HCT116 (cell line): ENCODE data around the gene PRRG4. TPM values are rescaled to one million over a fixed set of nuclear protein-coding genes. Genes with fewer than 3 reads are reported as not detected.
A peak's percentile ranks its signal among the peaks of the same experiment; 100 is the strongest.

ENCODE experiments used
- ATAC-seq: fragments of 200-7000 bp; cut with Tn5 transposase; 2 replicates; pipeline ENCODE4 v1.9.1; 2020; ENCODE audit warnings: mild to moderate bottlenecking, moderate library complexity
- BruUV-seq: library from RNA; stranded (reverse); fragments of 400-500 nt; replicated peaks from 2 replicates; lab custom pipeline; 2021; lab: Mats Ljungman, UMichigan
- CTCF ChIA-PET: fragments of 300-600 bp; sonication (Branson Sonifier 250); formaldehyde crosslinking; loops from one replicate; lab custom pipeline; 2021; ENCODE audit warnings: antibody characterized with exemption; lab: Charles Lee
- POLR2A ChIA-PET: fragments of 300-600, 350-600 bp; sonication (Branson Sonifier 250); formaldehyde crosslinking; loops from one replicate; lab custom pipeline; 2021; ENCODE audit warnings: antibody characterized with exemption; lab: Charles Lee
- RAD21 ChIA-PET, 2 experiments: fragments of 300-600 bp; sonication (Branson Sonifier 250); formaldehyde crosslinking; loops; one replicate each; lab custom pipeline; 2023; ENCODE audit warnings: low total read pairs in 2 of 2; ENCODE audit not compliant: uncharacterized antibody in 2 of 2, unreplicated experiment in 2 of 2, low non-redundant PET in 1 of 2; lab: Charles Lee
- DNase-seq: peaks from one replicate; pipeline ENCODE4 v3.0.0-alpha.2; 2010; ENCODE audit warnings: low read depth, low spot score
- H2AFZ ChIP-seq: fragments of 200-600 bp; shearing (Covaris generic), sonication (generic); 2 replicates; pipeline ENCODE4 v1.6.1; 2017; ENCODE audit warnings: low read depth, mixed run types, mixed read lengths, antibody characterized with exemption, low read length; ENCODE audit not compliant: poor library complexity, severe bottlenecking
- H3K27ac ChIP-seq: 2 replicates; pipeline ENCODE4 v1.5.1; 2012; ENCODE audit warnings: low read depth, low read length
- H3K27me3 ChIP-seq: fragments of 200-600 bp; sonication (generic); 2 replicates; pipeline ENCODE4 v1.6.1; 2016; ENCODE audit warnings: mixed run types, low read length, mixed read lengths; ENCODE audit not compliant: insufficient read depth
- H3K36me3 ChIP-seq, 2 experiments: fragments of 200-500 bp in 1 of 2; fragments of 200-600 bp in 1 of 2; sonication (Bioruptor generic) in 1 of 2; sonication (generic) in 1 of 2; 2 replicates each; pipeline versions ENCODE4 v1.5.1 to v1.6.1; 2014 to 2016; ENCODE audit warnings: low read length in 2 of 2, inconsistent platforms in 1 of 2, mixed read lengths in 1 of 2, mixed run types in 1 of 2; ENCODE audit not compliant: insufficient read depth in 2 of 2, control insufficient read depth in 1 of 2
- H3K4me1 ChIP-seq, 2 experiments: fragments of 200-600 bp in 1 of 2; sonication (generic) in 1 of 2; 2 replicates each; pipeline versions ENCODE4 v1.5.1 to v1.6.1; 2012 to 2017; ENCODE audit warnings: low read length in 2 of 2, inconsistent platforms in 1 of 2, mild to moderate bottlenecking in 1 of 2, mixed read lengths in 1 of 2, mixed run types in 1 of 2, moderate library complexity in 1 of 2; ENCODE audit not compliant: insufficient read depth in 2 of 2, control insufficient read depth in 1 of 2
- H3K4me2 ChIP-seq: fragments of 200-600 bp; sonication (generic); 2 replicates; pipeline ENCODE4 v1.6.1; 2017; ENCODE audit warnings: mixed run types, low read length, mixed read lengths
- H3K4me3 ChIP-seq, 2 experiments: fragments of 200-600 bp in 1 of 2; sonication (generic) in 1 of 2; replicated peaks in 1 of 2; 2 replicates each; pipeline ENCODE4 v1.5.1; 2011 to 2016; ENCODE audit warnings: low read length in 2 of 2, control low read depth in 1 of 2, low read depth in 1 of 2, mild to moderate bottlenecking in 1 of 2, mixed read lengths in 1 of 2, mixed run types in 1 of 2
- H3K79me2 ChIP-seq: fragments of 200-600 bp; sonication (generic); 2 replicates; pipeline ENCODE4 v1.6.1; 2017; ENCODE audit warnings: mild to moderate bottlenecking, mixed run types, low read length, moderate library complexity, mixed read lengths; ENCODE audit not compliant: insufficient read depth
- H3K9ac ChIP-seq: fragments of 200-600 bp; sonication (generic); 2 replicates; pipeline ENCODE4 v1.6.1; 2016; ENCODE audit warnings: low read length, mixed read lengths
- H3K9me2 ChIP-seq: fragments of 200-600 bp; sonication (generic), shearing (Covaris generic); 2 replicates; pipeline ENCODE4 v1.6.1; 2017; ENCODE audit warnings: mixed run types, mild to moderate bottlenecking, moderate library complexity; ENCODE audit not compliant: insufficient read depth
- H3K9me3 ChIP-seq, 2 experiments: fragments of 200-500 bp in 1 of 2; fragments of 200-600 bp in 1 of 2; sonication (Bioruptor generic) in 1 of 2; sonication (generic) in 1 of 2; 2 replicates each; pipeline ENCODE4 v1.6.1; 2014 to 2017; ENCODE audit warnings: low read length in 2 of 2, mixed read lengths in 2 of 2, inconsistent platforms in 1 of 2, low read depth in 1 of 2, mild to moderate bottlenecking in 1 of 2, mixed run types in 1 of 2, moderate library complexity in 1 of 2; ENCODE audit not compliant: control insufficient read depth in 1 of 2, insufficient read depth in 1 of 2
- H4K20me1 ChIP-seq: fragments of 200-600 bp; sonication (generic), shearing (Covaris generic); 2 replicates; pipeline ENCODE4 v1.6.1; 2017; ENCODE audit warnings: mixed run types, mild to moderate bottlenecking, moderate library complexity; ENCODE audit not compliant: insufficient read depth
- EZH2 ChIP-seq: fragments of 200-600 bp; sonication (generic); IDR thresholded peaks from 2 replicates; pipeline ENCODE4 v1.6.1; 2017; ENCODE audit warnings: antibody characterized with exemption, mixed run types
- FOSL1 ChIP-seq: IDR thresholded peaks from 2 replicates; pipeline ENCODE4 v1.6.1; 2012; ENCODE audit warnings: low read depth
- MAX ChIP-seq: IDR thresholded peaks from 2 replicates; pipeline ENCODE4 v1.6.1; 2012
- TCF7L2 ChIP-seq: IDR thresholded peaks from 2 replicates; pipeline ENCODE4 v1.7.0; 2011; ENCODE audit warnings: borderline replicate concordance, inconsistent platforms; ENCODE audit not compliant: insufficient read depth, insufficient read length; ENCODE audit errors: extremely low read depth
- ZFX ChIP-seq: fragments of 450-650 bp; IDR thresholded peaks from 2 replicates; pipeline ENCODE4 v1.6.1; 2017
- intact Hi-C: fragments of 100-400 bp; cut with micrococcal nuclease; formaldehyde crosslinking; loops from 2 replicates; pipeline ENCODE4 v1.10.0; 2022
- total RNA-seq: library from RNA; stranded (reverse); gene quantifications from one replicate; pipeline ENCODE4 v1.2.1, GENCODE V29; 2021; ENCODE audit not compliant: unreplicated experiment

The PRRG4 gene
- total RNA-seq, 1 experiment from 2014 or later: 5.4 TPM

- Histone ChIP-seq H3K79me2 (no peaks in the 10 kb centered on the region), H3K27me3 (no peaks in the 10 kb centered on the region), H3K36me3 (no peaks in the 10 kb centered on the region), H3K9me2 (no peaks in the 10 kb centered on the region), H3K4me3 (peak overlapping the region in 1 of 2 experiments; percentile 62; a peak in 3 of 4 replicates), H4K20me1 (no peaks in the 10 kb centered on the region), H3K27ac (no peak overlapping the region), H2AFZ (no peak overlapping the region), H3K9me3 (no peaks in the 10 kb centered on the region), H3K9ac (peak overlapping the region; percentile 64; the same call in 1 of the 2 replicates), H3K4me2 (peak overlapping the region; percentile 82), H3K4me1 (peaks cover 7 to 13% of the 10 kb centered on the region in 2 experiments)
- TF ChIP-seq EZH2 (no peak), TCF7L2 (no peak)
- ChIA-PET POLR2A (no interaction called here), CTCF (interaction anchor here (1.0 kb wide), 1 partner anchor 871 kb away, joined by 3 read pairs; no protein-coding TSS in a partner anchor), RAD21 (no interaction called here)
- intact Hi-C loops: no loop called here
- ATAC-seq: no peak
- no TSS peak for BruUV-seq
- DNase-seq: no peak
Observed at GRCh38 chr11:32830796-32831195, 1.1 kb downstream of the PRRG4 start.

- TSS peak; percentile 65 for BruUV-seq
Observed at GRCh38 chr11:32831221-32831620, 1.5 kb downstream of the PRRG4 start.

More at GRCh38 chr11:32831221-32831620, 1.5 kb downstream of the PRRG4 start:
- TF ChIP-seq FOSL1 (no peak), MAX (no peak), ZFX (no peak)
- Histone ChIP-seq H3K79me2 (no peaks in the 10 kb centered on the region), H3K36me3 (no peaks in the 10 kb centered on the region), H3K4me2 (no peak overlapping the region), H3K9me3 (no peaks in the 10 kb centered on the region), H3K9ac (no peak overlapping the region), H4K20me1 (no peaks in the 10 kb centered on the region), H2AFZ (no peak overlapping the region), H3K4me3 (no peak overlapping the region), H3K4me1 (peaks cover 7 to 13% of the 10 kb centered on the region in 2 experiments), H3K9me2 (no peaks in the 10 kb centered on the region), H3K27me3 (no peaks in the 10 kb centered on the region), H3K27ac (no peak overlapping the region)
- POLR2A ChIA-PET: no interaction called here
- RAD21 ChIA-PET: no interaction called here
- no peak for DNase-seq
- no peak for ATAC-seq
- intact Hi-C loops: no loop called here
- CTCF ChIA-PET: no interaction called here
